ENCODE data around the gene TMEM203.
A peak's percentile ranks its signal among the peaks of the same experiment; 100 is the strongest.

The TMEM203 gene

DNA sequence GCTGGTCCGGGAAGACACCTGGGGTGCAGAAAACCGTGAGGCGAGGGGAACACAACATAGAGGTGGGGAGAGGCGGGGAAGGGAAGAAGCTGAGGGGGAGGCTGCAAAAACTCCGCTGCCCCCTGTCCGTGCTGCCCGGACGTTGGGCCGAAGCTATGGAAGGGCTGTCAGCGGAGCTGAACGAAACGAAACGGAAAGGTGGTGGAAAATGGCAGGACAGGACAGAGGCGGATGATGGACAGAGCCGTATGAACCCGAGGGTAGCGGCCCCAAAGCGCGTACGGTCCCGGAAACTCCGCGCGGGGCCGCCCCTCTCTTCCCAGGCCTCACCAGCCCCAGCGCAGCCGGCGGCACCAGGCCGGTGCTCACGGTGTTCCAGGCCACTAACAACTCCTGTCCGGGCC lies 17.4 kb downstream of the TMEM203 start:
- H3K27ac ChIP-seq (replicated peaks), result peak overlapping the region; percentile 73
- H3K27me3 ChIP-seq (ENCODE audit: insufficient read depth, poor library complexity, severe bottlenecking), result no peaks in the 10 kb centered on the region
- TF ChIP-seq GABPA (IDR thresholded peaks at IDR 0.05; ENCODE audit: low read depth) (no peak), POLR2AphosphoS5 (IDR thresholded peaks at IDR 0.05; ENCODE audit: low read depth) (no peak), SPI1 (IDR thresholded peaks at IDR 0.05; ENCODE audit: borderline replicate concordance, low read depth) (no peak)
- TF ChIP-seq, protein P1, sequence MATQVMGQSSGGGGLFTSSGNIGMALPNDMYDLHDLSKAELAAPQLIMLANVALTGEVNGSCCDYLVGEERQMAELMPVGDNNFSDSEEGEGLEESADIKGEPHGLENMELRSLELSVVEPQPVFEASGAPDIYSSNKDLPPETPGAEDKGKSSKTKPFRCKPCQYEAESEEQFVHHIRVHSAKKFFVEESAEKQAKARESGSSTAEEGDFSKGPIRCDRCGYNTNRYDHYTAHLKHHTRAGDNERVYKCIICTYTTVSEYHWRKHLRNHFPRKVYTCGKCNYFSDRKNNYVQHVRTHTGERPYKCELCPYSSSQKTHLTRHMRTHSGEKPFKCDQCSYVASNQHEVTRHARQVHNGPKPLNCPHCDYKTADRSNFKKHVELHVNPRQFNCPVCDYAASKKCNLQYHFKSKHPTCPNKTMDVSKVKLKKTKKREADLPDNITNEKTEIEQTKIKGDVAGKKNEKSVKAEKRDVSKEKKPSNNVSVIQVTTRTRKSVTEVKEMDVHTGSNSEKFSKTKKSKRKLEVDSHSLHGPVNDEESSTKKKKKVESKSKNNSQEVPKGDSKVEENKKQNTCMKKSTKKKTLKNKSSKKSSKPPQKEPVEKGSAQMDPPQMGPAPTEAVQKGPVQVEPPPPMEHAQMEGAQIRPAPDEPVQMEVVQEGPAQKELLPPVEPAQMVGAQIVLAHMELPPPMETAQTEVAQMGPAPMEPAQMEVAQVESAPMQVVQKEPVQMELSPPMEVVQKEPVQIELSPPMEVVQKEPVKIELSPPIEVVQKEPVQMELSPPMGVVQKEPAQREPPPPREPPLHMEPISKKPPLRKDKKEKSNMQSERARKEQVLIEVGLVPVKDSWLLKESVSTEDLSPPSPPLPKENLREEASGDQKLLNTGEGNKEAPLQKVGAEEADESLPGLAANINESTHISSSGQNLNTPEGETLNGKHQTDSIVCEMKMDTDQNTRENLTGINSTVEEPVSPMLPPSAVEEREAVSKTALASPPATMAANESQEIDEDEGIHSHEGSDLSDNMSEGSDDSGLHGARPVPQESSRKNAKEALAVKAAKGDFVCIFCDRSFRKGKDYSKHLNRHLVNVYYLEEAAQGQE (IDR thresholded peaks at IDR 0.05; ENCODE audit: insufficient replicate concordance, low read depth), result no peak
- TF ChIP-seq, protein P2, sequence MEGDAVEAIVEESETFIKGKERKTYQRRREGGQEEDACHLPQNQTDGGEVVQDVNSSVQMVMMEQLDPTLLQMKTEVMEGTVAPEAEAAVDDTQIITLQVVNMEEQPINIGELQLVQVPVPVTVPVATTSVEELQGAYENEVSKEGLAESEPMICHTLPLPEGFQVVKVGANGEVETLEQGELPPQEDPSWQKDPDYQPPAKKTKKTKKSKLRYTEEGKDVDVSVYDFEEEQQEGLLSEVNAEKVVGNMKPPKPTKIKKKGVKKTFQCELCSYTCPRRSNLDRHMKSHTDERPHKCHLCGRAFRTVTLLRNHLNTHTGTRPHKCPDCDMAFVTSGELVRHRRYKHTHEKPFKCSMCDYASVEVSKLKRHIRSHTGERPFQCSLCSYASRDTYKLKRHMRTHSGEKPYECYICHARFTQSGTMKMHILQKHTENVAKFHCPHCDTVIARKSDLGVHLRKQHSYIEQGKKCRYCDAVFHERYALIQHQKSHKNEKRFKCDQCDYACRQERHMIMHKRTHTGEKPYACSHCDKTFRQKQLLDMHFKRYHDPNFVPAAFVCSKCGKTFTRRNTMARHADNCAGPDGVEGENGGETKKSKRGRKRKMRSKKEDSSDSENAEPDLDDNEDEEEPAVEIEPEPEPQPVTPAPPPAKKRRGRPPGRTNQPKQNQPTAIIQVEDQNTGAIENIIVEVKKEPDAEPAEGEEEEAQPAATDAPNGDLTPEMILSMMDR (IDR thresholded peaks at IDR 0.05; ENCODE audit: insufficient read depth, low read length), result no peak
- DNase-seq (ENCODE audit: low read depth in 1 of 2, low spot score in 1 of 2), result no peak
- H3K4me3 ChIP-seq (replicated peaks; ENCODE audit: insufficient read depth, low read length), result peak overlapping the region; percentile 99

GRCh38 chr9:137187386-137187785 lies 18.1 kb downstream of the TMEM203 start:
- TF ChIP-seq, protein P1 (IDR thresholded peaks at IDR 0.05; ENCODE audit: insufficient replicate concordance, low read depth), result no peak
- TF ChIP-seq, protein P2 (IDR thresholded peaks at IDR 0.05; ENCODE audit: insufficient read depth, low read length), result no peak
- no peak for TF ChIP-seq SPI1 (IDR thresholded peaks at IDR 0.05; ENCODE audit: borderline replicate concordance, low read depth)
- no peak for TF ChIP-seq GABPA (IDR thresholded peaks at IDR 0.05; ENCODE audit: low read depth)
- no peak for DNase-seq (ENCODE audit: low read depth in 1 of 2, low spot score in 1 of 2)
- Histone ChIP-seq H3K27ac (replicated peaks) (no peak overlapping the region; the same call in 1 of the 2 replicates), H3K4me3 (replicated peaks; ENCODE audit: insufficient read depth, low read length) (peak overlapping the region; percentile 99), H3K27me3 (ENCODE audit: insufficient read depth, poor library complexity, severe bottlenecking) (no peaks in the 10 kb centered on the region)

- H3K27ac ChIP-seq (replicated peaks), result no peak overlapping the region
- DNase-seq (ENCODE audit: low read depth in 1 of 2, low spot score in 1 of 2), result no peak
- TF ChIP-seq GABPA (IDR thresholded peaks at IDR 0.05; ENCODE audit: low read depth), result no peak
- TF ChIP-seq SPI1 (IDR thresholded peaks at IDR 0.05; ENCODE audit: borderline replicate concordance, low read depth), result no peak
- H3K27me3 ChIP-seq (ENCODE audit: insufficient read depth, poor library complexity, severe bottlenecking), result no peaks in the 10 kb centered on the region
- H3K4me3 ChIP-seq (replicated peaks; ENCODE audit: insufficient read depth, low read length), result no peak overlapping the region
Observed at GRCh38 chr9:137186385-137186784, 19.1 kb downstream of the TMEM203 start.

- no peak for TF ChIP-seq SPI1 (IDR thresholded peaks at IDR 0.05; ENCODE audit: borderline replicate concordance, low read depth)
- TF ChIP-seq, protein P1 (IDR thresholded peaks at IDR 0.05; ENCODE audit: insufficient replicate concordance, low read depth), result no peak
- TF ChIP-seq, protein P2 (IDR thresholded peaks at IDR 0.05; ENCODE audit: insufficient read depth, low read length), result no peak
- TF ChIP-seq POLR2AphosphoS5 (IDR thresholded peaks at IDR 0.05; ENCODE audit: low read depth), result no peak
- TF ChIP-seq GABPA (IDR thresholded peaks at IDR 0.05; ENCODE audit: low read depth), result no peak
- no peak overlapping the region for H3K4me3 ChIP-seq (replicated peaks; ENCODE audit: insufficient read depth, low read length)
- DNase-seq (ENCODE audit: low read depth in 1 of 2, low spot score in 1 of 2), result no peak
- H3K27ac ChIP-seq (replicated peaks), result no peak overlapping the region
- H3K27me3 ChIP-seq (ENCODE audit: insufficient read depth, poor library complexity, severe bottlenecking), result no peaks in the 10 kb centered on the region
Observed at GRCh38 chr9:137185921-137186320, 19.5 kb downstream of the TMEM203 start.

Data from HL-60 (cell line).